ENCODE data around the gene HYAL3. TPM values are rescaled to one million over a fixed set of nuclear protein-coding genes. Genes with fewer than 3 reads are reported as not detected.

Gene HYAL3
- total and polyA plus RNA-seq, 10 of the 15 experiments (the other 5 are each of a cell fraction or from before 2014, with no cell fraction given) = 0.37 to 4.2 (median 2.8) TPM

GRCh38 chr3:50272911-50273688, 26.1 kb downstream of the HYAL3 start:
- no peaks in the 10 kb centered on the region for H3K79me2 ChIP-seq (ENCODE audit: control insufficient read depth, insufficient read depth, low read length)
- BruUV-seq (replicated peaks) = no TSS peak
- 5% methylated on average over 61 of the region's 61 CpGs for WGBS (ENCODE audit: insufficient coverage, insufficient replicate concordance, low lambda C conversion rate, missing lambda C conversion rate)
- H3K9me3 ChIP-seq (replicated peaks; ENCODE audit: control insufficient read depth, insufficient read depth, low read length) = no peaks in the 10 kb centered on the region
- H3K36me3 ChIP-seq (ENCODE audit: control insufficient read depth in 2 of 2, insufficient read depth in 2 of 2, low read length in 1 of 2) = no peaks in the 10 kb centered on the region
- in situ Hi-C loops (cut with MboI) (loop anchor here (5.0 kb wide), 2 partner anchors 76 to 151 kb away; no protein-coding TSS in a partner anchor), intact Hi-C loops (cut with micrococcal nuclease; ENCODE audit: unreplicated experiment) (loop anchor here (1.0 to 2.0 kb wide), 4 partner anchors 26 to 152 kb away; no protein-coding TSS in a partner anchor)
- H3K27ac ChIP-seq (ENCODE audit: control insufficient read depth, insufficient read depth) = no peak overlapping the region
- H2AFZ ChIP-seq (ENCODE audit: control insufficient read depth, low read depth, low read length) = peak overlapping the region; percentile 67
- peaks cover 7 to 8% of the 10 kb centered on the region in 2 experiments; a peak in 3 of 4 replicates for H3K27me3 ChIP-seq (replicated peaks in 1 of 2; ENCODE audit: control insufficient read depth in 2 of 2, insufficient read depth in 2 of 2, low read length in 1 of 2)
- RAD21 ChIA-PET (ENCODE audit: unreplicated experiment) = interaction anchor here (0.6 to 3.5 kb wide), 5 partner anchors 26 to 1211 kb away, joined by 3 to 23 read pairs (median 4); no protein-coding TSS in a partner anchor
- H3K4me1 ChIP-seq (ENCODE audit: control insufficient read depth, insufficient read depth, low read length) = peaks cover 6% of the 10 kb centered on the region
- H4K20me1 ChIP-seq (ENCODE audit: control insufficient read depth, insufficient read depth) = no peaks in the 10 kb centered on the region
- no peak overlapping the region for H3K4me3 ChIP-seq
- POLR2A ChIA-PET = interaction anchor here (0.8 to 1.6 kb wide), 2 partner anchors 25 to 46 kb away, joined by 5 read pairs; no protein-coding TSS in a partner anchor
- no peak overlapping the region for H3K9ac ChIP-seq (ENCODE audit: control insufficient read depth, insufficient read depth, low read length)
- SMC1A ChIA-PET (ENCODE audit: uncharacterized antibody, unreplicated experiment) = interaction anchor here (0.8 to 1.7 kb wide), 5 partner anchors 10 to 78 kb away, joined by 3 to 6 read pairs (median 5); no protein-coding TSS in a partner anchor
- H3K4me2 ChIP-seq (ENCODE audit: control insufficient read depth, insufficient read depth) = peak overlapping the region; percentile 71
- ATAC-seq (peak; percentile 95), FAIRE-seq (peak; percentile 96), DNase-seq (ENCODE audit: low read depth, low spot score) (peak; percentile 44)
- CTCF ChIA-PET = interaction anchor here (0.7 to 3.1 kb wide), 8 partner anchors 13 to 201 kb away, joined by 3 to 24 read pairs (median 6); partner anchors contain the start of gene GNAT1
- TF ChIP-seq USF1 (IDR thresholded peaks at IDR 0.05; ENCODE audit: borderline replicate concordance, extremely low read length, insufficient read depth, low read depth, low read length) (no peak), FOS (IDR thresholded peaks at IDR 0.05; ENCODE audit: borderline replicate concordance, extremely low read depth, insufficient read length) (no peak), POU2F2 (IDR thresholded peaks at IDR 0.05; ENCODE audit: borderline replicate concordance, low read depth, low read length) (no peak), IKZF1 (conservative IDR thresholded peaks at IDR 0.05) (peak; percentile 64), ATF3 (IDR thresholded peaks at IDR 0.05; ENCODE audit: borderline replicate concordance, extremely low read depth, low read depth, low read length) (no peak), TARDBP (IDR thresholded peaks at IDR 0.05; ENCODE audit: borderline replicate concordance) (no peak), ZZZ3 (IDR thresholded peaks at IDR 0.05; ENCODE audit: control insufficient read depth, insufficient read length, low read depth) (no peak), CBFB (IDR thresholded peaks at IDR 0.05; ENCODE audit: low read depth) (no peak), HCFC1 (IDR thresholded peaks at IDR 0.05; ENCODE audit: low read length) (no peak), KLF5 (IDR thresholded peaks at IDR 0.05; ENCODE audit: partially characterized antibody) (no peak), HSF1 (IDR thresholded peaks at IDR 0.05; ENCODE audit: low read depth, low read length) (no peak), NRF1 (conservative IDR thresholded peaks at IDR 0.05; ENCODE audit: low read depth, low read length) (peak; percentile 30; the same call in 1 of the 2 replicates), FOXK2 (IDR thresholded peaks at IDR 0.05) (no peak), ESRRA (IDR thresholded peaks at IDR 0.05; ENCODE audit: low read length) (no peak), ATF7 (IDR thresholded peaks at IDR 0.05; ENCODE audit: low read depth) (peak; percentile 97), STAT3 (IDR thresholded peaks at IDR 0.05; ENCODE audit: low read depth, low read length) (no peak), IRF4 (IDR thresholded peaks at IDR 0.05; ENCODE audit: low read depth, low read length) (peak; percentile 56; the same call in 1 of the 2 replicates), NFIC (IDR thresholded peaks at IDR 0.05; ENCODE audit: low read depth, low read length) (no peak), NFYB (IDR thresholded peaks at IDR 0.05; ENCODE audit: insufficient read depth, low read depth, low read length) (no peak), GABPA (IDR thresholded peaks at IDR 0.05; ENCODE audit: low read depth) (no peak), TAF1 (IDR thresholded peaks at IDR 0.05; ENCODE audit: borderline replicate concordance, low read depth, low read length) (no peak), BHLHE40 (IDR thresholded peaks at IDR 0.05; ENCODE audit: borderline replicate concordance in 1 of 2, low read depth in 2 of 2, low read length in 1 of 2) (peak; percentile 41 to 51; a peak in 2 of 4 replicates)

Measured in GM12878 (cell line).